Neural progenitor cell (in vitro differentiated cells): ENCODE data around the gene CD9.

Experiments used
- EZH2phosphoT487 ChIP-seq: fragments of 200-600 bp; sonication (generic); IDR thresholded peaks from 2 replicates; pipeline ENCODE4 v1.6.1; 2017; ENCODE audit warnings: antibody characterized with exemption
- TF ChIP-seq, protein P1 (sequence below): fragments of 200-600 bp; sonication (generic); IDR thresholded peaks from 2 replicates; pipeline ENCODE4 v1.5.1; 2017; ENCODE audit warnings: antibody characterized with exemption, mild to moderate bottlenecking

DNA sequence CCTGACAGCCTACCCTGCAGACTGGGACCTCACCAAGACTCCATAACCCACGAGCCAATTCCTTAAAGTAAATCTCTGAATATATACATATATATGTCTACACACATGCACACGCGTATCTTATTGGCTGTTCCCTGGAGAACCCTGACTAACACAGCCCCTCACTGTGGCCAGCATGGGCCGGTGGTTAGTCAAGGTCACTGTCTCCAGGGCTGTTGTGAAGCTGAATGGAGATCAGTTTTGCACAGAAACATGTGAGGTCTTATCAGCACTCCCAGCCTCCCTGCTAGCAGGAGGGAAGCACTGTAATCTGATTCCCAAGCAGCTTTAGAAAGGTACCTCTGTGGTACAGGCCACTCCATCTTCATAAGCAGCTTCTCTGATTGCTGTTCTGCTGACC lies 63.7 kb downstream of the CD9 start:
- TF ChIP-seq, protein P1, sequence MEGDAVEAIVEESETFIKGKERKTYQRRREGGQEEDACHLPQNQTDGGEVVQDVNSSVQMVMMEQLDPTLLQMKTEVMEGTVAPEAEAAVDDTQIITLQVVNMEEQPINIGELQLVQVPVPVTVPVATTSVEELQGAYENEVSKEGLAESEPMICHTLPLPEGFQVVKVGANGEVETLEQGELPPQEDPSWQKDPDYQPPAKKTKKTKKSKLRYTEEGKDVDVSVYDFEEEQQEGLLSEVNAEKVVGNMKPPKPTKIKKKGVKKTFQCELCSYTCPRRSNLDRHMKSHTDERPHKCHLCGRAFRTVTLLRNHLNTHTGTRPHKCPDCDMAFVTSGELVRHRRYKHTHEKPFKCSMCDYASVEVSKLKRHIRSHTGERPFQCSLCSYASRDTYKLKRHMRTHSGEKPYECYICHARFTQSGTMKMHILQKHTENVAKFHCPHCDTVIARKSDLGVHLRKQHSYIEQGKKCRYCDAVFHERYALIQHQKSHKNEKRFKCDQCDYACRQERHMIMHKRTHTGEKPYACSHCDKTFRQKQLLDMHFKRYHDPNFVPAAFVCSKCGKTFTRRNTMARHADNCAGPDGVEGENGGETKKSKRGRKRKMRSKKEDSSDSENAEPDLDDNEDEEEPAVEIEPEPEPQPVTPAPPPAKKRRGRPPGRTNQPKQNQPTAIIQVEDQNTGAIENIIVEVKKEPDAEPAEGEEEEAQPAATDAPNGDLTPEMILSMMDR = no peak
- TF ChIP-seq EZH2phosphoT487 = no peak
